Measurements from ENCODE around the gene CNTF. TPM values are rescaled to one million over a fixed set of nuclear protein-coding genes. Genes with fewer than 3 reads are reported as not detected.

Gene CNTF
- total RNA-seq, 1 donor from 2014 or later, result 0.50 TPM

Other genes with a start within 250 kb of the CNTF start
- gene OR5B3, start 215.8 kb upstream of the CNTF start, total RNA-seq, result not detected
- gene OR5B2, start 194.5 kb upstream of the CNTF start, total RNA-seq, result not detected
- gene OR5B12, start 180.4 kb upstream of the CNTF start, total RNA-seq, result not detected
- not detected for gene OR5B21, start 114.6 kb upstream of the CNTF start, total RNA-seq
- 3.4 TPM for gene LPXN, start 46.8 kb upstream of the CNTF start, total RNA-seq
- 19.3 TPM for gene ZFP91, start 43.6 kb upstream of the CNTF start, total RNA-seq
- gene GLYAT, start 109.3 kb downstream of the CNTF start, total RNA-seq, result 270 TPM
- gene GLYATL2, start 222.0 kb downstream of the CNTF start, total RNA-seq, result not detected